Kidney epithelial cell (primary cell): Measurements from ENCODE around the gene CFAP65. TPM values are rescaled to one million over a fixed set of nuclear protein-coding genes. Genes with fewer than 3 reads are reported as not detected.

Experiments
- DNase-seq: peaks from one replicate; pipeline ENCODE4 v3.0.0-alpha.2; 2010; ENCODE audit warnings: low read depth
- H3K27me3 ChIP-seq: 2 replicates; pipeline ENCODE4 v1.6.0; 2011; ENCODE audit warnings: low read length; ENCODE audit not compliant: control insufficient read depth, insufficient read depth
- H3K36me3 ChIP-seq: 2 replicates; pipeline ENCODE4 v1.5.1; 2011; ENCODE audit warnings: low read length; ENCODE audit not compliant: control insufficient read depth, insufficient read depth
- H3K4me3 ChIP-seq: 2 replicates; pipeline ENCODE4 v1.5.1; 2011; ENCODE audit warnings: low read depth, mild to moderate bottlenecking, control low read depth, low read length
- total RNA-seq: library from RNA; depleted of rRNA; stranded (reverse); fragments of >200 nt; gene quantifications from 2 replicates; pipeline ENCODE4 v1.2.3, GENCODE V29; 2015
- TF ChIP-seq, protein P1 (sequence below): IDR thresholded peaks from 2 replicates; pipeline ENCODE4 v1.5.1; 2011; ENCODE audit warnings: mild to moderate bottlenecking, moderate library complexity, low read length, control low read depth, inconsistent platforms; ENCODE audit not compliant: insufficient read depth, poor library complexity, severe bottlenecking

Gene CFAP65
- total RNA-seq, 1 donor from 2014 or later, result not detected

DNA sequence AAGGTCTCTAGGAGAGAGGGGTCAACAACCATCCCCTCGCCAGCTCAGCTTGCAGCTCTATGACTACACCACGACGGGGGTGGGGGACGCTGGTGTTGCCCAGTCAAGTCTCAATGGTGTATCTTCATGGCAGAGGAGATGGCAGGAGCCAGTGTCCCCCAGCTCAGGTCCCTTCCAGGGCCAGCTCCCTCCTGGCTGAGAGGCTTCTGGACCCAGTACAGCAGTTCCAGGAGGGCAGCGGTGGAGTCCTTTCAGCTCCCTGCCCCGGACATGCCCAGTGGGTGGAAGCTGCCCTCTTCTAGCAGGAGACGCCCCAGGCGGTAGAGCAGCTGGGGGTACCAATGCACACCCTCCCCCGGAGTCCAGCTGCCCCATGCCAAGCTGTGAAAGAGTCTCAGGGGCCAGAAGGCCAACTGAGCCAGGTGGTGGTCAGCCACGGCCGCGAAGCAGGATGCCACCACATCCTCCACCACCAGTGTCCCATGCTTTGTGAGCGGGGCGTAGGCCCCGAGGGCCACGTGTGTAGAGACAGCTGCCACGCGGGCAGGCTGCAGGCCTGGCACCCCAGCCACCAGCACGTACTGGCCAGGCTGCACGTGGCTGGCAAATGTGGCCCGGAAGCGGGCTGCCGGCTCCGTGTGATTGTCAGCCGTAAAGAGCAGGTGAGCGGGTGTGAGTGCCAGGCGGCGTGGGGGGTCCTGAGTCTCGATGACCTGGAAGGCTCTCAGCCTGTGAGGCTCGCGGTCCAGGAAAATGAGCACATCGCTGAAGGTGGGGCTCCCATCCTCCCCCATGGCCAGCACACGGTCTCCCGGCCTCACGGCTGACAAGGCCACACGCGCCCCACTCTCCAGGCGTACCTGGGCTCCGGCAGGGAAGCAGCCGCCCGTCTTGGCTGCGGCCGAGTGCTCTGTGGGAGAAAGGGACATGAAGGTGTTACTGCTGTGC lies 13.9 kb upstream of the CFAP65 start:
- TF ChIP-seq, protein P1, sequence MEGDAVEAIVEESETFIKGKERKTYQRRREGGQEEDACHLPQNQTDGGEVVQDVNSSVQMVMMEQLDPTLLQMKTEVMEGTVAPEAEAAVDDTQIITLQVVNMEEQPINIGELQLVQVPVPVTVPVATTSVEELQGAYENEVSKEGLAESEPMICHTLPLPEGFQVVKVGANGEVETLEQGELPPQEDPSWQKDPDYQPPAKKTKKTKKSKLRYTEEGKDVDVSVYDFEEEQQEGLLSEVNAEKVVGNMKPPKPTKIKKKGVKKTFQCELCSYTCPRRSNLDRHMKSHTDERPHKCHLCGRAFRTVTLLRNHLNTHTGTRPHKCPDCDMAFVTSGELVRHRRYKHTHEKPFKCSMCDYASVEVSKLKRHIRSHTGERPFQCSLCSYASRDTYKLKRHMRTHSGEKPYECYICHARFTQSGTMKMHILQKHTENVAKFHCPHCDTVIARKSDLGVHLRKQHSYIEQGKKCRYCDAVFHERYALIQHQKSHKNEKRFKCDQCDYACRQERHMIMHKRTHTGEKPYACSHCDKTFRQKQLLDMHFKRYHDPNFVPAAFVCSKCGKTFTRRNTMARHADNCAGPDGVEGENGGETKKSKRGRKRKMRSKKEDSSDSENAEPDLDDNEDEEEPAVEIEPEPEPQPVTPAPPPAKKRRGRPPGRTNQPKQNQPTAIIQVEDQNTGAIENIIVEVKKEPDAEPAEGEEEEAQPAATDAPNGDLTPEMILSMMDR, result no peak
- Histone ChIP-seq H3K4me3 (no peak overlapping the region), H3K36me3 (no peaks in the 10 kb centered on the region), H3K27me3 (peaks cover 68% of the 10 kb centered on the region)
- DNase-seq, result no peak

DNA sequence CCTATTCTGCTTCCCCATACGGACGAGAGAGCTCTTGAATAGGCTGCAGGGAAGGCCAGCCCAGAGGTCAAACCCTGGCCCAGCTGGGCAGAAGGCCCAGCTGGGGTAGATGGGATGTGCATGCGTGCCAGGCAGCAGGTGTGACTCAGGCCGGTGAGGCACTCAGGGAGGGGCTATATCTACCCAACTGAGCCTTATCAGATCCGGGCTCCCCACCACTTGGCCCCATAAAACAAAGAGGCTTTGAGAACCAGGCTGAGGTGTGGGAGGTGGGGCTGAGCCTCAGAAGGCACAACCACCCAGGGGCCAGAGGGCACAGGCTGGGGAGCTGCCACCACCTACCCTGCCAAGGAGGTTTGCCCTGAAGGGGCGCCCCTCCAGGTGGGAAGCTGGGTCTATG lies 8.0 kb upstream of the CFAP65 start:
- no peaks in the 10 kb centered on the region for H3K36me3 ChIP-seq
- TF ChIP-seq, protein P1, result no peak
- no peak overlapping the region for H3K4me3 ChIP-seq
- H3K27me3 ChIP-seq, result peaks cover 12% of the 10 kb centered on the region
- no peak for DNase-seq

DNA sequence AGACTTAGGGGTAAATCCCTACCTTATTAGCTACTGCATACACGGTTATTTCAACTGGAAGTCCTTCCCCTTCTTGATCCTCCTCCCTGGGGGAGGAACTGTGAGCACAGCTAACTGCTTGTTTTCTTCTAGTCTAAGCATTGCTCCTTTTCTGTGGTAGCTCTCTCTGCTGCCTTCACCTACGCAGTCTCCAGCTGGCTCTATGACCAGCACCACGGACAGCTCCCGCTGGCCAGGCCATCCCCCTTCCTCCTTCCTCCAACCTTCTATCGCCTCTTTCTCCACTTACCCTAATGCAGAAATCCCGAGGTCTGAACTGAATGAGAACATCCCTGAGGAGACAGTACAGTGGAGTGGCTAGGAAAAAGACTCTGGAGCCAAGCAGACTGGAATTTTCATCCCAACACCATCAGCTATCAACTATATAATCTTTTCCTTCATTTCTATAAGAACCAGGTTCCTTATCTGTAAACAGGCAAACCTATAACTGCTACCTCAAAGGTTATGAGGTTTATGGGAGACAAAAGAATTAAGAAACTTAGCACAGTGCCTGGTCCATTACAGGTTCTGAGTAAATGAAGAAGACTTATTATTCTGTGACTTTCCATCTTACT lies 4.7 kb upstream of the CFAP65 start:
- peaks cover 19% of the 10 kb centered on the region for H3K27me3 ChIP-seq
- H3K36me3 ChIP-seq, result no peaks in the 10 kb centered on the region
- H3K4me3 ChIP-seq, result no peak overlapping the region
- TF ChIP-seq, protein P1, result no peak
- no peak for DNase-seq

DNA sequence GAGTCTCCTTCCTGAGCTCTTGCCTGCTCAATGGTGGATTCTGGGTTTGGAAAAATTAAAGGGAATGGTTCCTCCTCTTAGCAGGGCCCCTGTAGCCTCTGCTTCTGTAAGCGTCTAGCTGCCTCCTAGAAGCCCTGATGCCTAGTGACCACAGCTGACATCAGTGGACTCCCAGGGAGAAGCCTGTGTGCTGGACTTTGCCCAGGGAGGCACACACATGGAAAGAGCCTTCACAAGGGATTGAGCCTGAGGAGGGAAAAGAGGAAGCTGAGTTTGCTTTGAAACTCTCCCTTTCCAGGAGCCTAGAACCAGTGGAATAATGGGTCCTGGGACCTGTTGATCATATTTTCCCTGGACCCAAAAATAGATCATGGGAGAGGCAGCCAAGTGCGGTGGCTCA lies 1.4 kb upstream of the CFAP65 start:
- Histone ChIP-seq H3K36me3 (no peaks in the 10 kb centered on the region), H3K27me3 (peaks cover 28% of the 10 kb centered on the region), H3K4me3 (no peak overlapping the region)
- DNase-seq, result no peak
- TF ChIP-seq, protein P1, result no peak

DNA sequence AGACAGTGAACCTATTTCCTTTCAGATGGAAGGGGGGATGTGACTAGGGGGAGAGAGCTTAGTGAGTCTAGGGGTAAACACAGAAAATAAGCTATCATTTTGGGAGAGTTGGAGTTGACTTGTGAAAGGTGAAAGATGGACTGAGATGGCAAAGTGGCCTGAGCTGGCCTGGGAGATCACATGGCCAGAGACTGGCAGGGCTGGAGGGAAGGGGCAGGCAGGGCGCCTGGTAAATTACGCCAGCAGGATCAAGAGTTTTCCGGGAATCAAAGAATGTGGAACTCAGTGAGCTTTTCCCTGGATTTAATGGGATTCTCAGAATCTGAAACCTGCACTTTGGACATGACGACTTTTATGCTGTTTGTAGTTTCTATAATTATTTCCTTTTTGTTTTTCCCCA lies 841 bp upstream of the CFAP65 start:
- TF ChIP-seq, protein P1, result no peak
- DNase-seq, result no peak
- H3K27me3 ChIP-seq, result peaks cover 31% of the 10 kb centered on the region
- H3K4me3 ChIP-seq, result no peak overlapping the region
- no peaks in the 10 kb centered on the region for H3K36me3 ChIP-seq
